HuH-7.5 (cell line): ENCODE data around the gene DDX54.
"Not testable (repeated sequence)": the region's sequence is repeated elsewhere in the genome, so short reads cannot be mapped to it uniquely, and the experiment has no call there.

Experiments
- DNase-seq: peaks from one replicate; pipeline ENCODE4 v3.0.0; 2011; ENCODE audit warnings: low spot score

Gene DDX54

GRCh38 chr12:113141716-113142115, 43.6 kb downstream of the DDX54 start:
- not testable (repeated sequence) for DNase-seq

GRCh38 chr12:113140706-113141105, 44.6 kb downstream of the DDX54 start:
- DNase-seq = no peak

- no peak for DNase-seq
These were observed 46.5 kb downstream of the DDX54 start for GRCh38 chr12:113138826-113139225.

GRCh38 chr12:113137861-113138783, 47.2 kb downstream of the DDX54 start:
- no peak for DNase-seq

- DNase-seq = no peak
These were observed 48.2 kb downstream of the DDX54 start for GRCh38 chr12:113136990-113137511.

GRCh38 chr12:113136128-113136989, 48.9 kb downstream of the DDX54 start:
- DNase-seq = no peak

- DNase-seq = no peak
These were observed 49.8 kb downstream of the DDX54 start, which contains the start of gene RASAL1 for GRCh38 chr12:113135178-113136127. RASAL1 (minus strand) TSS chr12:113135761; CDS start chr12:113135462, 299 bp downstream.

- DNase-seq = no peak
These were observed 50.7 kb downstream of the DDX54 start for GRCh38 chr12:113134521-113134951.

GRCh38 chr12:113134071-113134470, 51.2 kb downstream of the DDX54 start:
- DNase-seq = no peak

- no peak for DNase-seq
These were observed 51.6 kb downstream of the DDX54 start for GRCh38 chr12:113133666-113134065.

GRCh38 chr12:113133036-113133435, 52.2 kb downstream of the DDX54 start:
- no peak for DNase-seq

GRCh38 chr12:113131556-113131955, 53.7 kb downstream of the DDX54 start:
- DNase-seq = no peak

GRCh38 chr12:113130457-113131135, 54.7 kb downstream of the DDX54 start:
- no peak for DNase-seq

- DNase-seq = no peak
These were observed 55.4 kb downstream of the DDX54 start for GRCh38 chr12:113129664-113130456.

- no peak for DNase-seq
These were observed 56.2 kb downstream of the DDX54 start for GRCh38 chr12:113128802-113129663.

- DNase-seq = no peak
These were observed 57.5 kb downstream of the DDX54 start for GRCh38 chr12:113127791-113128199.

GRCh38 chr12:113120670-113121370, 64.5 kb downstream of the DDX54 start:
- DNase-seq = no peak

GRCh38 chr12:113119980-113120669, 65.2 kb downstream of the DDX54 start:
- DNase-seq = no peak
